B cell (primary cell): ENCODE results near the gene TRDN. TPM values are rescaled to one million over a fixed set of nuclear protein-coding genes. Genes with fewer than 3 reads are reported as not detected.

Experiments
- ATAC-seq: fragments of 200-7000 bp; cut with Tn5 transposase; one replicate; pipeline ENCODE4 v1.10.0; 2021; ENCODE audit warnings: low read depth, mild to moderate bottlenecking, moderate number of reproducible peaks, moderate library complexity
- CTCF ChIA-PET: fragments of 350-600 bp; sonication (Branson Sonifier 250); formaldehyde crosslinking; loops from one replicate; lab custom pipeline; 2021; ENCODE audit warnings: antibody characterized with exemption, inconsistent platforms; lab: Charles Lee
- POLR2A ChIA-PET: fragments of 350-600 bp; sonication (Branson Sonifier 250); formaldehyde crosslinking; loops from one replicate; lab custom pipeline; 2021; ENCODE audit warnings: antibody characterized with exemption; lab: Charles Lee
- DNase-seq: peaks from one replicate; pipeline ENCODE4 v3.0.0; 2013
- H2AFZ ChIP-seq: 2 replicates; pipeline ENCODE4 v1.6.1; 2012; ENCODE audit warnings: mild to moderate bottlenecking, low read depth, low read length; ENCODE audit not compliant: insufficient read depth, poor library complexity, severe bottlenecking
- H3K27ac ChIP-seq, 2 donors: 1 replicate in 1 of 2; 2 replicates in 1 of 2; pipeline ENCODE4 v1.5.1; 2012 to 2013; ENCODE audit warnings: low read length in 2 of 2, mild to moderate bottlenecking in 2 of 2, moderate library complexity in 1 of 2
- H3K27me3 ChIP-seq, 4 experiments: fragments of 200-600 bp in 1 of 4; sonication (generic) in 1 of 4; replicated peaks in 1 of 4; 1 replicate in 2 of 4; 2 replicates in 2 of 4; pipeline versions ENCODE4 v1.6.1 to v1.7.0; 2013 to 2016; ENCODE audit warnings: low read length in 3 of 4, mild to moderate bottlenecking in 2 of 4, mixed read lengths in 1 of 4, moderate library complexity in 1 of 4; ENCODE audit not compliant: insufficient read depth in 4 of 4, control insufficient read depth in 3 of 4; ENCODE audit errors: control extremely low read depth in 1 of 4
- H3K36me3 ChIP-seq, 2 experiments: replicated peaks in 1 of 2; 1 replicate in 1 of 2; 2 replicates in 1 of 2; pipeline versions ENCODE4 v1.6.1 to v1.7.1; 2013; ENCODE audit warnings: low read length in 1 of 2; ENCODE audit not compliant: insufficient read depth in 2 of 2, control insufficient read depth in 1 of 2; ENCODE audit errors: control extremely low read depth in 1 of 2, extremely low read depth in 1 of 2
- H3K4me1 ChIP-seq, 2 donors: fragments of 200-600 bp in 1 of 2; sonication (generic) in 1 of 2; 1 replicate in 1 of 2; 2 replicates in 1 of 2; pipeline versions ENCODE4 v1.5.1 to v1.6.1; 2013 to 2017; ENCODE audit warnings: low read length in 2 of 2; ENCODE audit not compliant: control insufficient read depth in 2 of 2, insufficient read depth in 2 of 2
- H3K4me2 ChIP-seq: replicated peaks from 2 replicates; pipeline ENCODE3; 2012; ENCODE audit warnings: mild to moderate bottlenecking, low read depth, low read length; ENCODE audit not compliant: poor library complexity, severe bottlenecking
- H3K4me3 ChIP-seq, 5 experiments: fragments of 200-600 bp in 1 of 5; sonication (generic) in 1 of 5; 1 replicate in 3 of 5; 2 replicates in 2 of 5; pipeline versions ENCODE4 v1.5.1 to v1.7.0; 2011 to 2016; ENCODE audit warnings: low read length in 4 of 5, mild to moderate bottlenecking in 4 of 5, low read depth in 2 of 5, control low read depth in 1 of 5, moderate library complexity in 1 of 5; ENCODE audit not compliant: insufficient read depth in 1 of 5; ENCODE audit errors: control extremely low read depth in 1 of 5, extremely low read depth in 1 of 5
- H3K79me2 ChIP-seq: fragments of 200-600 bp; sonication (generic); one replicate; pipeline ENCODE4 v1.6.0; 2016; ENCODE audit warnings: low read length; ENCODE audit not compliant: control insufficient read depth, insufficient read depth
- H3K9ac ChIP-seq: fragments of 200-600 bp; sonication (generic); 2 replicates; pipeline ENCODE4 v1.6.1; 2017; ENCODE audit warnings: mild to moderate bottlenecking, low read length, moderate library complexity
- H3K9me3 ChIP-seq, 3 donors: one replicate each; pipeline versions ENCODE4 v1.6.1 to v1.7.1; 2013; ENCODE audit warnings: low read length in 2 of 3; ENCODE audit not compliant: control insufficient read depth in 2 of 3, insufficient read depth in 1 of 3; ENCODE audit errors: control extremely low read depth in 1 of 3
- H4K20me1 ChIP-seq: 2 replicates; pipeline ENCODE4 v1.6.0; 2012; ENCODE audit warnings: mild to moderate bottlenecking, low read length; ENCODE audit not compliant: insufficient read depth, control insufficient read depth, poor library complexity, severe bottlenecking
- H3K27ac Mint-ChIP-seq: one replicate; pipeline ENCODE4 v1.8.0; 2021; ENCODE audit warnings: mixed read lengths
- H3K27me3 Mint-ChIP-seq: one replicate; pipeline ENCODE4 v1.8.0; 2021; ENCODE audit warnings: mixed read lengths
- H3K4me1 Mint-ChIP-seq: one replicate; pipeline ENCODE4 v1.8.0; 2021; ENCODE audit warnings: mixed read lengths
- H3K4me3 Mint-ChIP-seq: one replicate; pipeline ENCODE4 v1.8.0; 2021; ENCODE audit warnings: mixed read lengths
- H3K9me3 Mint-ChIP-seq: one replicate; pipeline ENCODE4 v1.8.0; 2022; ENCODE audit warnings: mixed read lengths; ENCODE audit not compliant: insufficient read depth
- EZH2 ChIP-seq: IDR thresholded peaks from 2 replicates; pipeline ENCODE4 v1.6.1; 2012; ENCODE audit warnings: borderline replicate concordance, low read depth, mild to moderate bottlenecking, moderate library complexity, low read length; ENCODE audit not compliant: insufficient read depth, poor library complexity, severe bottlenecking
- whole genome bisulfite sequencing: methylation state at CpG from one replicate; pipeline ENCODE4 v1.1.5; 2013; ENCODE audit warnings: missing lambda C conversion rate; ENCODE audit not compliant: insufficient coverage; 5-methylcytosine and 5-hydroxymethylcytosine counted together
- intact Hi-C: fragments of 100-400 bp; cut with micrococcal nuclease; formaldehyde crosslinking; loops from one replicate; pipeline ENCODE4 v1.10.0; 2022
- polyA plus RNA-seq: library from polyadenylated mRNA; depleted of rRNA; stranded (reverse); fragments of >200 nt; gene quantifications from 2 replicates; pipeline ENCODE4 v1.2.3, GENCODE V29; 2012
- total RNA-seq, 2 donors: library from RNA; stranded (reverse); fragments of 120-200 nt in 1 of 2; gene quantifications; 1 replicate in 1 of 2; 2 replicates in 1 of 2; pipeline versions ENCODE4 v1.2.3 to v1.2.4, GENCODE V29; 2013 to 2022
- TF ChIP-seq, protein P1 (sequence below): fragments of 200-600 bp; IDR thresholded peaks from one replicate; pipeline ENCODE4 v1.8.0; 2022; ENCODE audit warnings: antibody characterized with exemption, mild to moderate bottlenecking

Gene TRDN
- total and polyA plus RNA-seq, 2 donors (not counting 1 experiment from before 2014, with no cell fraction given): not detected

DNA sequence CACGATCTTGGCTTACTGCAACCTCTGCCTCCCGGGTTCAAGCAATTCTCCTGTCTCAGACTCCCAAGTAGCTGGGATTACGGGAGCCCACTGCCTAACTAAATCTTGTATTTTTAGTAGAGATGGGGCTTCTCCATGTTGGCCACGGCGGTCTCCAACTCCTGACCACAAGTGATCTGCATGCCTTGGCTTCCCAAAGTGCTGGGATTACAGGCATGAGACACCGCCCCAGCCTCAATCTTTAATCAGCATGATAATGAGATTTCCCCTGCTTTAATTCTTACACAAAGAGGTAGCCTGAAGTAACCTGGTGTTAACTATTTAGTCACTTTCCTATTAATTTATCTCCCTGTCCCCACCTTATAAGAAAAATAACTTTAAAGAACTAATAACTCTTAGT, 31.3 kb upstream of the TRDN start:
- ATAC-seq (no peak), DNase-seq (no peak)
- no peaks in the 10 kb centered on the region for H3K79me2 ChIP-seq
- Mint-ChIP-seq H3K4me3 (no peak overlapping the region), H3K27ac (no peak overlapping the region), H3K4me1 (no peaks in the 10 kb centered on the region), H3K9me3 (no peaks in the 10 kb centered on the region), H3K27me3 (no peaks in the 10 kb centered on the region)
- POLR2A ChIA-PET: no interaction called here
- TF ChIP-seq EZH2: no peak
- TF ChIP-seq, protein P1, sequence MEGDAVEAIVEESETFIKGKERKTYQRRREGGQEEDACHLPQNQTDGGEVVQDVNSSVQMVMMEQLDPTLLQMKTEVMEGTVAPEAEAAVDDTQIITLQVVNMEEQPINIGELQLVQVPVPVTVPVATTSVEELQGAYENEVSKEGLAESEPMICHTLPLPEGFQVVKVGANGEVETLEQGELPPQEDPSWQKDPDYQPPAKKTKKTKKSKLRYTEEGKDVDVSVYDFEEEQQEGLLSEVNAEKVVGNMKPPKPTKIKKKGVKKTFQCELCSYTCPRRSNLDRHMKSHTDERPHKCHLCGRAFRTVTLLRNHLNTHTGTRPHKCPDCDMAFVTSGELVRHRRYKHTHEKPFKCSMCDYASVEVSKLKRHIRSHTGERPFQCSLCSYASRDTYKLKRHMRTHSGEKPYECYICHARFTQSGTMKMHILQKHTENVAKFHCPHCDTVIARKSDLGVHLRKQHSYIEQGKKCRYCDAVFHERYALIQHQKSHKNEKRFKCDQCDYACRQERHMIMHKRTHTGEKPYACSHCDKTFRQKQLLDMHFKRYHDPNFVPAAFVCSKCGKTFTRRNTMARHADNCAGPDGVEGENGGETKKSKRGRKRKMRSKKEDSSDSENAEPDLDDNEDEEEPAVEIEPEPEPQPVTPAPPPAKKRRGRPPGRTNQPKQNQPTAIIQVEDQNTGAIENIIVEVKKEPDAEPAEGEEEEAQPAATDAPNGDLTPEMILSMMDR: no peak
- CTCF ChIA-PET: no interaction called here
- H3K27me3 ChIP-seq: no peaks in the 10 kb centered on the region
- H3K4me3 ChIP-seq: no peak overlapping the region
- H3K9me3 ChIP-seq: no peaks in the 10 kb centered on the region
- no peaks in the 10 kb centered on the region for H3K36me3 ChIP-seq
- H3K27ac ChIP-seq: no peak overlapping the region
- H4K20me1 ChIP-seq: no peaks in the 10 kb centered on the region
- no peak overlapping the region for H3K4me2 ChIP-seq
- no peak overlapping the region for H2AFZ ChIP-seq
- no peaks in the 10 kb centered on the region for H3K4me1 ChIP-seq
- H3K9ac ChIP-seq: no peak overlapping the region
- intact Hi-C loops: no loop called here
- WGBS: 97% methylated on average over 3 of the region's 6 CpGs

GRCh38 chr6:123663436-123663835, 26.7 kb upstream of the TRDN start:
- no peaks in the 10 kb centered on the region for H3K9me3 Mint-ChIP-seq
- no peak for ATAC-seq
- TF ChIP-seq EZH2: no peak
- TF ChIP-seq, protein P1: no peak
- H2AFZ ChIP-seq: no peak overlapping the region
- H3K27me3 ChIP-seq: no peaks in the 10 kb centered on the region
- H3K4me1 Mint-ChIP-seq: no peaks in the 10 kb centered on the region
- no peak for DNase-seq
- ChIA-PET POLR2A (no interaction called here), CTCF (no interaction called here)
- H3K9ac ChIP-seq: no peak overlapping the region
- H3K27ac Mint-ChIP-seq: no peak overlapping the region
- H3K4me3 Mint-ChIP-seq: no peak overlapping the region
- H3K79me2 ChIP-seq: no peaks in the 10 kb centered on the region
- no peak overlapping the region for H3K27ac ChIP-seq
- intact Hi-C loops: no loop called here
- H4K20me1 ChIP-seq: no peaks in the 10 kb centered on the region
- no peak overlapping the region for H3K4me2 ChIP-seq
- H3K27me3 Mint-ChIP-seq: no peaks in the 10 kb centered on the region
- H3K4me3 ChIP-seq: no peak overlapping the region
- no peaks in the 10 kb centered on the region for H3K4me1 ChIP-seq
- H3K36me3 ChIP-seq: no peaks in the 10 kb centered on the region
- no peaks in the 10 kb centered on the region for H3K9me3 ChIP-seq
